ENCODE results near the gene NYAP2. TPM values are rescaled to one million over a fixed set of nuclear protein-coding genes. Genes with fewer than 3 reads are reported as not detected.

The NYAP2 gene
- total RNA-seq, 2 experiments from 2014 or later = 0.09 TPM; not detected in 1

DNA sequence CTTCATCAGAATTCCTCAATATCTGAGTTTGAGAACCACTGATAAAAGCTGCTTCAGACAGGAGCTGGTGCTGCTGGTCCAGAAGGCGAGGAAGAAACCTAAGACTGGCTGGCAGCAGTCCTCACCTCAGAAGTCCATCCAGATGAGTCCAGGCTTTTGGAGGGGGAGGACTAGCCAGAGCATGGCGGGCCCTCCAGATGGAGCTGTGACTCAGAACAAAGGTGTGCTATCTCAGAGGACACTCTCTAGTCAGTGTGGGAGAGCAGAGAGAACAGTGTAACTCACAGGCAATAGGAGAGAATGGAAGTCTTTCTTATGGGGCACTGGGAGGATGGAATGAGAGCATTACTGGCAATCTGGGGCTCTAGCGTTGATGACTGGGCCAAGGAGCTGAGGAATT, 191.4 kb downstream of the NYAP2 start:
- H2AFZ ChIP-seq (ENCODE audit: low read length) = no peak overlapping the region
- POLR2A ChIA-PET = no interaction called here
- no peak for DNase-seq (ENCODE audit: low spot score)
- no peak overlapping the region for H3K27ac ChIP-seq (ENCODE audit: low read depth, low read length, poor library complexity, severe bottlenecking)
- H3K79me2 ChIP-seq (ENCODE audit: insufficient read depth, low read depth, low read length) = no peaks in the 10 kb centered on the region
- no peak overlapping the region for H3K4me3 ChIP-seq (ENCODE audit: low read depth, low read length, poor library complexity, severe bottlenecking)
- BruUV-seq (replicated peaks) = no TSS peak
- CTCF ChIA-PET (ENCODE audit: unreplicated experiment) = no interaction called here
- no peaks in the 10 kb centered on the region for H3K9me3 ChIP-seq (ENCODE audit: low read length)
- no peak overlapping the region for H3K4me2 ChIP-seq (ENCODE audit: low read length)
- H3K36me3 ChIP-seq (ENCODE audit: insufficient read depth, low read length) = no peaks in the 10 kb centered on the region
- TF ChIP-seq, protein P1, sequence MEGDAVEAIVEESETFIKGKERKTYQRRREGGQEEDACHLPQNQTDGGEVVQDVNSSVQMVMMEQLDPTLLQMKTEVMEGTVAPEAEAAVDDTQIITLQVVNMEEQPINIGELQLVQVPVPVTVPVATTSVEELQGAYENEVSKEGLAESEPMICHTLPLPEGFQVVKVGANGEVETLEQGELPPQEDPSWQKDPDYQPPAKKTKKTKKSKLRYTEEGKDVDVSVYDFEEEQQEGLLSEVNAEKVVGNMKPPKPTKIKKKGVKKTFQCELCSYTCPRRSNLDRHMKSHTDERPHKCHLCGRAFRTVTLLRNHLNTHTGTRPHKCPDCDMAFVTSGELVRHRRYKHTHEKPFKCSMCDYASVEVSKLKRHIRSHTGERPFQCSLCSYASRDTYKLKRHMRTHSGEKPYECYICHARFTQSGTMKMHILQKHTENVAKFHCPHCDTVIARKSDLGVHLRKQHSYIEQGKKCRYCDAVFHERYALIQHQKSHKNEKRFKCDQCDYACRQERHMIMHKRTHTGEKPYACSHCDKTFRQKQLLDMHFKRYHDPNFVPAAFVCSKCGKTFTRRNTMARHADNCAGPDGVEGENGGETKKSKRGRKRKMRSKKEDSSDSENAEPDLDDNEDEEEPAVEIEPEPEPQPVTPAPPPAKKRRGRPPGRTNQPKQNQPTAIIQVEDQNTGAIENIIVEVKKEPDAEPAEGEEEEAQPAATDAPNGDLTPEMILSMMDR (conservative IDR thresholded peaks at IDR 0.05; ENCODE audit: low read length) = no peak
- TF ChIP-seq EZH2phosphoT487 (IDR thresholded peaks at IDR 0.05; ENCODE audit: borderline replicate concordance, low read depth, low read length) = no peak
- intact Hi-C loops (cut with micrococcal nuclease; ENCODE audit: unreplicated experiment) = no loop called here
- no peaks in the 10 kb centered on the region for H4K20me1 ChIP-seq (ENCODE audit: insufficient read depth, low read length)
- no peaks in the 10 kb centered on the region for H3K9me2 ChIP-seq (ENCODE audit: insufficient read depth, low read length)
- H3K4me1 ChIP-seq (ENCODE audit: insufficient read depth, low read length, poor library complexity, severe bottlenecking) = no peaks in the 10 kb centered on the region

DNA sequence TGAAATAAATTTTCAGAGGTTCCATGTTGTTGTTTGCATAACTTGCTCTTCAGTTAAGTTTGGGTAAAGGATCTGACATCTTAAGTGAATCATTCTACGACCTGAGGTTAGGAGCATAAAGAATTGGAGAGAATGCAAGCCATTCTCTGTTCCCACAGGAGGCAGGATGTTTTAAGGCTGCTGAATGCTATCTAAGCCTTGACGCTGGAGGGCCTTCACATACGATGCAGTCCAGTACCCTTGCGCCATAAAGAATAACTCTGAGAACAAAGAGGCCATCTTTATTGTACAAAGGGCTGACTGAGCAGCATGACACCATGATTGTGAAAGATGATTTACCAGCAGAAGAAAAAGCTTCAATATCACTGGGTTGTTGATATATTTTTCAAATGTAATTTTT, 198.4 kb downstream of the NYAP2 start:
- POLR2A ChIA-PET = interaction anchor here (0.8 to 0.9 kb wide), 2 partner anchors 10 to 28 kb away, joined by 3 to 4 read pairs; no protein-coding TSS in a partner anchor
- Histone ChIP-seq H3K4me3 (ENCODE audit: low read depth, low read length, poor library complexity, severe bottlenecking) (no peak overlapping the region), H3K4me2 (ENCODE audit: low read length) (no peak overlapping the region), H3K79me2 (ENCODE audit: insufficient read depth, low read depth, low read length) (no peaks in the 10 kb centered on the region), H3K36me3 (ENCODE audit: insufficient read depth, low read length) (no peaks in the 10 kb centered on the region), H3K4me1 (ENCODE audit: insufficient read depth, low read length, poor library complexity, severe bottlenecking) (no peaks in the 10 kb centered on the region), H3K27ac (ENCODE audit: low read depth, low read length, poor library complexity, severe bottlenecking) (no peak overlapping the region), H2AFZ (ENCODE audit: low read length) (no peak overlapping the region), H4K20me1 (ENCODE audit: insufficient read depth, low read length) (no peaks in the 10 kb centered on the region), H3K9me2 (ENCODE audit: insufficient read depth, low read length) (no peaks in the 10 kb centered on the region), H3K9me3 (ENCODE audit: low read length) (no peaks in the 10 kb centered on the region)
- intact Hi-C loops (cut with micrococcal nuclease; ENCODE audit: unreplicated experiment) = no loop called here
- no TSS peak for BruUV-seq (replicated peaks)
- CTCF ChIA-PET (ENCODE audit: unreplicated experiment) = no interaction called here
- no peak for TF ChIP-seq EZH2phosphoT487 (IDR thresholded peaks at IDR 0.05; ENCODE audit: borderline replicate concordance, low read depth, low read length)
- TF ChIP-seq, protein P1 (conservative IDR thresholded peaks at IDR 0.05; ENCODE audit: low read length) = no peak
- no peak for DNase-seq (ENCODE audit: low spot score)

- BruUV-seq (replicated peaks) = no TSS peak
- H3K4me1 ChIP-seq (ENCODE audit: insufficient read depth, low read length, poor library complexity, severe bottlenecking) = no peaks in the 10 kb centered on the region
- no peak overlapping the region for H3K4me2 ChIP-seq (ENCODE audit: low read length)
- no peaks in the 10 kb centered on the region for H4K20me1 ChIP-seq (ENCODE audit: insufficient read depth, low read length)
- no peaks in the 10 kb centered on the region for H3K9me2 ChIP-seq (ENCODE audit: insufficient read depth, low read length)
- no peak overlapping the region for H3K4me3 ChIP-seq (ENCODE audit: low read depth, low read length, poor library complexity, severe bottlenecking)
- no peak for DNase-seq (ENCODE audit: low spot score)
- H3K9me3 ChIP-seq (ENCODE audit: low read length) = no peaks in the 10 kb centered on the region
- no peak overlapping the region for H3K27ac ChIP-seq (ENCODE audit: low read depth, low read length, poor library complexity, severe bottlenecking)
- ChIA-PET CTCF (ENCODE audit: unreplicated experiment) (no interaction called here), POLR2A (interaction anchor here (0.6 to 0.9 kb wide), 4 partner anchors 10 to 129 kb away, joined by 3 to 5 read pairs (median 4); no protein-coding TSS in a partner anchor)
- TF ChIP-seq, protein P1 (conservative IDR thresholded peaks at IDR 0.05; ENCODE audit: low read length) = no peak
- TF ChIP-seq EZH2phosphoT487 (IDR thresholded peaks at IDR 0.05; ENCODE audit: borderline replicate concordance, low read depth, low read length) = no peak
- no peaks in the 10 kb centered on the region for H3K36me3 ChIP-seq (ENCODE audit: insufficient read depth, low read length)
- intact Hi-C loops (cut with micrococcal nuclease; ENCODE audit: unreplicated experiment) = no loop called here
- H2AFZ ChIP-seq (ENCODE audit: low read length) = no peak overlapping the region
- no peaks in the 10 kb centered on the region for H3K79me2 ChIP-seq (ENCODE audit: insufficient read depth, low read depth, low read length)
Observed at GRCh38 chr2:225598426-225598825, 198.9 kb downstream of the NYAP2 start.

All from OCI-LY7 (cell line).